ENCODE measurements around the gene CACNG7. TPM values are rescaled to one million over a fixed set of nuclear protein-coding genes. Genes with fewer than 3 reads are reported as not detected.

CACNG7 gene
- polyA plus RNA-seq, 4 donors, result 0.66 to 1.4 (median 0.99) TPM

DNA sequence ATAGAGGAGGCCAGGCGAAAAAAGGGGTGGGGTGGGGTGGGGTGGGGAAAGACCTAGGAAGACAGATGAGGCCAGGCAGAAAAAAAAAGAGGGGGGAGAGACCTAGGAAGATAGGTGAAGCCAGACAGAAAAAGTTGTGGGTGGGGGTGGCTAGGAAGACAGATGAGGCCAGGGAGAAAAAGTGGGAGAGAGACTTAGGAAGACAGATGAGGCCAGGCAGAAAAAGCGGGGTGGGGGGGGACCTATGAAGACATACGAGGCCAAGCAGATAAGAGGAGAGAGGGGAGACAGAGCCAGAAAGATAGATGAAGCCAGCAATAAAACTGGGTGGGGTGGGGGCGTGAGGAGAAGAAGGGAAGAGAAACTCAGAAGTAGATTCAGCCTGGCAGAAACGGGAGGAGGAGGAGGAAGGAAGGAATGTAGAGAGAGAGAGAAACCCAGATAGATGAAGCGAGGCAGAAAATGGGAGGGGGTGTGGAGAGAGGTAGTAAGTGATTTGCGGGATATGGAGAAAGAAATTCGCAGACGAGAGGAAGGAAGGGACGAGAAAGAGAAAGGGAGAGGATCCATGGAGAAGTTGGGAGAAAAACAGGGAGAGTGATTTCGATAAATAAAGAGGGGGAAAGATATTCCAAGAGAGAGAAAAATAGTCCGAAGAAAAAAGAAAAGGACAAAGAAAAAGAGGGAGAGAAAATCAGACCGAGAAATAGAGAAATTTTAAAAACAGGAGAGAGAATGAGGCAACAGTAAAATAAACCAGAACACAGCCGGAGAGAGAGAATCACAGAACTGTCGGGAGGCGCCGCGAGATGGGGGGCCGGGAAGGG, 70.1 kb downstream of the CACNG7 start:
- no peak for DNase-seq (ENCODE audit: low read depth in 4 of 4, low spot score in 2 of 4)

- no peak for DNase-seq (ENCODE audit: low read depth in 4 of 4, low spot score in 2 of 4)
Observed at GRCh38 chr19:53980539-53981375, 71.7 kb downstream of the CACNG7 start.

GRCh38 chr19:53981376-53981951, 72.4 kb downstream of the CACNG7 start:
- no peak for DNase-seq (ENCODE audit: low read depth in 4 of 4, low spot score in 2 of 4)

DNA sequence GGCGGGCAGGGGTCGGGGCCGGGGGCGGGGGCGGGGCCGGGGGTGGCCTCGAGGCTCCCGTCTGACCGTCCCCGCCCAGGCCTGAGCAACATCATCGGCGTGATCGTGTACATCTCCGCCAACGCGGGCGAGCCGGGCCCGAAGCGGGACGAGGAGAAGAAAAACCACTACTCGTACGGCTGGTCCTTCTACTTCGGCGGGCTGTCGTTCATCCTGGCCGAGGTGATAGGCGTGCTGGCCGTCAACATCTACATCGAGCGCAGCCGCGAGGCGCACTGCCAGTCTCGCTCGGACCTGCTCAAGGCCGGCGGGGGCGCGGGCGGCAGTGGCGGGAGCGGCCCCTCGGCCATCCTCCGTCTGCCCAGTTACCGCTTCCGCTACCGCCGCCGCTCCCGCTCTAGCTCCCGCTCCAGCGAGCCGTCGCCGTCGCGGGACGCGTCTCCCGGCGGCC, 72.9 kb downstream of the CACNG7 start:
- DNase-seq (ENCODE audit: low read depth in 4 of 4, low spot score in 2 of 4), result no peak

DNA sequence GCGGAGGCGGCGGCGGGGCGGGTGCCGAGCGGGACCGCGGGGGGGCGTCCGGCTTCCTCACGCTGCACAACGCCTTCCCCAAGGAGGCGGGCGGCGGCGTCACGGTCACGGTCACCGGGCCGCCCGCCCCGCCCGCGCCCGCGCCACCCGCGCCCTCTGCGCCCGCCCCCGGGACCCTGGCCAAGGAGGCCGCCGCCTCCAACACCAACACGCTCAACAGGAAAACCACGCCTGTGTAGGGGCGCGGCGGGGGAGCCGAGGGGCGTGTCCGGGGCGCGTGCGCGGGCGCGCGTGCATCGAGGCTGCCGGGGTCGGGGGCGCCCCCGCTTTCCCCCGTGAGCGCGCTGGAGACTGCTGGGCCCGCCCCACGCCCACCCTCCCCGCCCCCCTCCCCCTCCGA, 73.5 kb downstream of the CACNG7 start:
- DNase-seq (ENCODE audit: low read depth in 4 of 4, low spot score in 2 of 4), result no peak

GRCh38 chr19:53983457-53984289, 74.6 kb downstream of the CACNG7 start:
- no peak for DNase-seq (ENCODE audit: low read depth in 4 of 4, low spot score in 2 of 4)

DNA sequence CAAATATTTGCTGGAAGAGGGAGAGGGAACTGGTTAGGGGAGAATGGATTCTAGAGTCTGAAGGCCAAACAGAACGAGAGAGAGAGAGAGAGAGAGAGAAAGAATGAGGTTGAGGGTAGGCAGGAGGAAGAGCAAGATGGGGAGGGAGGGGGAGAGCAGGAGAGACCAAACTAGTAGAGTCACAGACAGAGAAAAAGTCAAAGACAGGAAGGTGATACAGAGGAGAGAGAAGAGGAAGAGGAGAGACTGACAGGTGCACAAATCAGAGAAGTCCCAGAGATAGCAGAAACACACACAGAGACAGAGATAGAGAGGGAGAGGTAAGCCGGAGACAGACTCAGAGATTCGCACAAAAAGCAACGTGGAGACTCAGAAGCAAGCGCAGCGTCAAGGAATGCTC, 76.8 kb downstream of the CACNG7 start:
- no peak for DNase-seq (ENCODE audit: low read depth in 4 of 4, low spot score in 2 of 4)

GRCh38 chr19:53988981-53989380, 79.9 kb downstream of the CACNG7 start:
- DNase-seq (ENCODE audit: low read depth in 4 of 4, low spot score in 2 of 4), result no peak

- no peak for DNase-seq (ENCODE audit: low read depth in 4 of 4, low spot score in 2 of 4)
Observed at GRCh38 chr19:53989600-53990533, 80.8 kb downstream of the CACNG7 start.

- no peak for DNase-seq (ENCODE audit: low read depth in 4 of 4, low spot score in 2 of 4)
Observed at GRCh38 chr19:53991224-53992113, 82.4 kb downstream of the CACNG7 start, which contains the start of gene CACNG6. Gene CACNG6 (plus strand): TSS chr19:53991637. CDS start chr19:53992878, 1,241 bp downstream.

- no peak for DNase-seq (ENCODE audit: low read depth in 4 of 4, low spot score in 2 of 4)
Observed at GRCh38 chr19:53992211-53992610, 83.1 kb downstream of the CACNG7 start.

GRCh38 chr19:53992815-53993214, 83.7 kb downstream of the CACNG7 start:
- DNase-seq (ENCODE audit: low read depth in 4 of 4, low spot score in 2 of 4), result no peak

GRCh38 chr19:53993448-53993847, 84.4 kb downstream of the CACNG7 start:
- no peak for DNase-seq (ENCODE audit: low read depth in 4 of 4, low spot score in 2 of 4)

Other genes starting within 250 kb of the CACNG7 start
- under 1 TPM; 0.16 to 0.40 (median 0.23) TPM for gene NLRP12, start 85.0 kb upstream of the CACNG7 start, polyA plus RNA-seq (ENCODE audit: insufficient read length in 4 of 4)
- 10 to 100 TPM; 61.3 to 95.9 (median 76.5) TPM for gene MYADM, start 41.4 kb upstream of the CACNG7 start, polyA plus RNA-seq (ENCODE audit: insufficient read length in 4 of 4)
- gene PRKCG, start 27.1 kb upstream of the CACNG7 start, polyA plus RNA-seq (ENCODE audit: insufficient read length in 4 of 4), result under 1 TPM; 0.31 to 0.92 (median 0.80) TPM
- gene CACNG8, start 53.7 kb downstream of the CACNG7 start, polyA plus RNA-seq (ENCODE audit: insufficient read length in 4 of 4), result under 1 TPM; 0.16 to 0.62 (median 0.35) TPM
- gene CACNG6, start 82.4 kb downstream of the CACNG7 start, polyA plus RNA-seq (ENCODE audit: insufficient read length in 4 of 4), result 1 to 10 TPM in 2 of 4 donors, under 1 TPM in 2; 0.79 to 1.4 (median 1.1) TPM
- gene VSTM1, start 154.6 kb downstream of the CACNG7 start, polyA plus RNA-seq (ENCODE audit: insufficient read length in 4 of 4), result under 1 TPM in 3 of 4 donors, not detected in 1; 0.22 to 0.34 (median 0.27) TPM
- under 1 TPM in 2 of 4 donors, not detected in 2; 0.22 to 0.33 TPM for gene TARM1, start 172.1 kb downstream of the CACNG7 start, polyA plus RNA-seq (ENCODE audit: insufficient read length in 4 of 4)
- gene OSCAR, start 191.5 kb downstream of the CACNG7 start, polyA plus RNA-seq (ENCODE audit: insufficient read length in 4 of 4), result under 1 TPM; 0.30 to 0.47 (median 0.36) TPM
- gene NDUFA3, start 193.6 kb downstream of the CACNG7 start, polyA plus RNA-seq (ENCODE audit: insufficient read length in 4 of 4), result 100 to 1,000 TPM in 3 of 4 donors, 10 to 100 TPM in 1; 87.1 to 188 (median 133) TPM
- gene TFPT, start 206.4 kb downstream of the CACNG7 start, polyA plus RNA-seq (ENCODE audit: insufficient read length in 4 of 4), result 10 to 100 TPM; 13.1 to 23.6 (median 20.1) TPM
- gene PRPF31, start 206.5 kb downstream of the CACNG7 start, polyA plus RNA-seq (ENCODE audit: insufficient read length in 4 of 4), result 10 to 100 TPM; 69.5 to 75.8 (median 71.8) TPM
- 10 to 100 TPM; 66.6 to 74.0 (median 69.4) TPM for gene CNOT3, start 228.5 kb downstream of the CACNG7 start, polyA plus RNA-seq (ENCODE audit: insufficient read length in 4 of 4)

Measured in left renal cortex interstitium (tissue), 4 donors.